C4-2B (cell line): ENCODE measurements around the gene TMEM35A.
A peak's percentile ranks its signal among the peaks of the same experiment; 100 is the strongest.
"Not testable (repeated sequence)": the region's sequence is repeated elsewhere in the genome, so short reads cannot be mapped to it uniquely, and the experiment has no call there.

ENCODE experiments used
- H3K27ac ChIP-seq: fragments of 450-650 bp; 2 replicates; pipeline ENCODE4 v1.5.1; 2017
- ZFX ChIP-seq: fragments of 450-650 bp; IDR thresholded peaks from 2 replicates; pipeline ENCODE4 v1.6.1; 2017
- TF ChIP-seq, protein P1 (sequence below): fragments of 450-650 bp; conservative IDR thresholded peaks from 2 replicates; pipeline ENCODE4 v1.5.1; 2017; ENCODE audit warnings: mild to moderate bottlenecking

TMEM35A gene, protein sequence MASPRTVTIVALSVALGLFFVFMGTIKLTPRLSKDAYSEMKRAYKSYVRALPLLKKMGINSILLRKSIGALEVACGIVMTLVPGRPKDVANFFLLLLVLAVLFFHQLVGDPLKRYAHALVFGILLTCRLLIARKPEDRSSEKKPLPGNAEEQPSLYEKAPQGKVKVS

DNA sequence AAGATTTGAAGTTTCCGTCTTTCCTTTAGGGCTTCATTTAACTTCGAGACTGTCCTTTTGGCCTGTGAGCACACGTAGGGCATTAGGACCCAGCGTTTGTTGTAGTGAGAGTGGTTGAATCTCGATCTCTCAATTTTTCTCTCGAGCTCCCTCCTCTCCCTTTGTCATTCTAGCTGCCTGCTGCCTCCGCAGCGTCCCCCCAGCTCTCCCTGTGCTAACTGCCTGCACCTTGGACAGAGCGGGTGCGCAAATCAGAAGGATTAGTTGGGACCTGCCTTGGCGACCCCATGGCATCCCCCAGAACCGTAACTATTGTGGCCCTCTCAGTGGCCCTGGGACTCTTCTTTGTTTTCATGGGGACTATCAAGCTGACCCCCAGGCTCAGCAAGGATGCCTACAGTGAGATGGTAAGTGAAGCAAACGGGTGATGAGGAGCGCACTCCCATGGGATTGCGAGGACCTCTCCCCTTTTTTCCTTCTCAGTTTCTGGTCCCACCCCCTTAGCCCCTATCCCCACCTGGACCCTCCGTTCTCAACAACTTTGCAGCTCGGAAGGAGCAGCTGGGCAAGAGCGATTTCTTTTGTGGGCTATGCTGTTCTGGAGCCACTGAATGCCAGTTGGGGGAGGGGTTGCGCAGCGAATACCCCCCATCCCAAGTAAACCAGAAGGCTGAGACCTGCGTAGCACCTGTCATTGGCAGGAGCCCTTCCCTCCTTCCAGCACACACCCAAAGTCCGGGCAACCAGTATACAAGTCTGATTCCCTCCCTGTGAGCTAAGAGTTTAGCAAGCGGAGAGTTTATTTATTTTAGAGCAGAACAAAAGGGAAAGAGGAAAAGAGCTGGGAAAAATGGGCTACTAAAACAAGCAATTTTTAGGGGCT, at the start of gene TMEM35A:
TMEM35A (plus strand) TSS at position 164 of the 883 bp plus-strand sequence; CDS start at position 288, 124 bp downstream.
- H3K27ac ChIP-seq, result no peak within 1 kb of the TSS
- TF ChIP-seq ZFX, result no peak
- TF ChIP-seq, protein P1, sequence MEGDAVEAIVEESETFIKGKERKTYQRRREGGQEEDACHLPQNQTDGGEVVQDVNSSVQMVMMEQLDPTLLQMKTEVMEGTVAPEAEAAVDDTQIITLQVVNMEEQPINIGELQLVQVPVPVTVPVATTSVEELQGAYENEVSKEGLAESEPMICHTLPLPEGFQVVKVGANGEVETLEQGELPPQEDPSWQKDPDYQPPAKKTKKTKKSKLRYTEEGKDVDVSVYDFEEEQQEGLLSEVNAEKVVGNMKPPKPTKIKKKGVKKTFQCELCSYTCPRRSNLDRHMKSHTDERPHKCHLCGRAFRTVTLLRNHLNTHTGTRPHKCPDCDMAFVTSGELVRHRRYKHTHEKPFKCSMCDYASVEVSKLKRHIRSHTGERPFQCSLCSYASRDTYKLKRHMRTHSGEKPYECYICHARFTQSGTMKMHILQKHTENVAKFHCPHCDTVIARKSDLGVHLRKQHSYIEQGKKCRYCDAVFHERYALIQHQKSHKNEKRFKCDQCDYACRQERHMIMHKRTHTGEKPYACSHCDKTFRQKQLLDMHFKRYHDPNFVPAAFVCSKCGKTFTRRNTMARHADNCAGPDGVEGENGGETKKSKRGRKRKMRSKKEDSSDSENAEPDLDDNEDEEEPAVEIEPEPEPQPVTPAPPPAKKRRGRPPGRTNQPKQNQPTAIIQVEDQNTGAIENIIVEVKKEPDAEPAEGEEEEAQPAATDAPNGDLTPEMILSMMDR, result no peak

DNA sequence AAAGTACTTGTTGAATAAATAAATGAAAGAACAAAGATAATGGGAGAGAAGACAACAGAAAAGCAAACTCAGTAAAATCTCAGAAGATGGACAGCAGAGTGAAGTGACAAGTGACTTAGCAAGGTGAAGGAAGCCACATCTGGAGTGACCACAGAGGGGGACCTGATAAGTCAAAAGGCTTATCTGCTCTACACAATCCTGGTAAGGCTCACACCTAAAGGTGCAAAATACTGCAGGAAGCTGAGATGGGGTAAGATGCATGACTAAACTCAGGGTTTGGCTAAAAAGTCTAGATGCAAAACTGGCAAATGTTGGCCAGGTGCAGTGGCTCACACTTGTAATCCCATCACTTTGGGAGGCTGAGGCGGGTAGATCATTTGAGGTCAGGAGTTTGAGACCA, 49.0 kb upstream of the TMEM35A start:
- no peak overlapping the region for H3K27ac ChIP-seq
- TF ChIP-seq, protein P1, result no peak
- no peak for TF ChIP-seq ZFX

DNA sequence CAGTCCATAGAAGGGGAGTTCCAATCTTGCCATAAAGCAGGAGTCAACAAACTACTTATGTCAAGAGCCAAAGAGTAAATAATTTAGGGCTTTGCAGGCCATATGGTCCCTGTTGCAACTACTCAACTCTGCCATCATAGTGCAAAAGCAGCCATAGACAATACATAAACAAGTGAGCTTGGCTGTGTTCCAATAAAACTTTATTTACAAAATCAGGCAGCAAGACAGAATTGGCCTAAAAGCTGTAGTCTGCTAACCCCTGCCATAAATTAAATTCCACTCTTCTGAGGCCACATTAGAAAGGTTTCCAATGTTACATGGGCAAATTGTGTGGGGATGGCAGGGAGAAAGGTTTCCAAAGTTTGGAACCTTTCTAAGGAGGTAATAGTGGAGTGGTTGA, 41.4 kb upstream of the TMEM35A start:
- no peak overlapping the region for H3K27ac ChIP-seq
- no peak for TF ChIP-seq ZFX
- TF ChIP-seq, protein P1, result no peak

DNA sequence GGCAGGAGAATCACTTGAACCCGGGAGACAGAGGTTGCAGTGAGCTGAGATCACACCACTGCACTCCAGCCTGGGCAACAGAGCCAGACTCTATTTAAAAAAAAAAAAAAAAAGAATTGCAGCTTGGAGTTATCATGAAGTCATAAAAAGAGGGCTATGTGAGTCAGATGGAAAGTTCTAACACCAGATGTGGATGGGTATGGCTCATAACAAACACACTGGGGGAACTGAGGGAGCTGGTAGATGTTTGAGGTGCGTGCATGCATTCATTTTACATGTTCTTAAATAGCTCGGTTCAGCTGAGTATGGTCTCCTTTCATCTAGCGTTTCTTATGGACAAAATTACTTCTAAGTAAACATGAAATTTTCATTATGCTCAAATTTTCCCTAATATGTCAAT, 38.5 kb upstream of the TMEM35A start:
- H3K27ac ChIP-seq, result no peak overlapping the region
- TF ChIP-seq ZFX, result no peak
- TF ChIP-seq, protein P1, result no peak

DNA sequence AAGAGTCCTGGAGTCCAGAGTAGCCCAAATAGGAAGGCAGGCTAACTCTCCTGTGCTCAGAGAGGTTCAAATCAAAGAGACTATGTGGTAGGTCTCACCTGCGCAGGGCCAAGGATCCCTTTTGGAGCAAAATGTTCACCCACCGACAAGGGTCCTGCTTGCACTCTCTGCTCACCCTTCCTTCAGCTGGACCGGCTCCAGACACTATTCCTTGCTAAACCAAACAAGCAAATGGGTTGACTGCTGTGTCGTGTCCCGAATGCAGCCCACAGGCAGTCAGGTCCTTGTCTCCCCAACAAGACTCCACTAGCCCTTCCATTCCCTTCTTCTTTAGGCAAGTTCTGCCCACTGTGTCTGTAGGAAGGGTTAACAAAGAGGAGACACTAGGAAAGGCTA, 27.5 kb upstream of the TMEM35A start:
- H3K27ac ChIP-seq, result peak overlapping the region; percentile 93
- TF ChIP-seq, protein P1, result no peak
- no peak for TF ChIP-seq ZFX

DNA sequence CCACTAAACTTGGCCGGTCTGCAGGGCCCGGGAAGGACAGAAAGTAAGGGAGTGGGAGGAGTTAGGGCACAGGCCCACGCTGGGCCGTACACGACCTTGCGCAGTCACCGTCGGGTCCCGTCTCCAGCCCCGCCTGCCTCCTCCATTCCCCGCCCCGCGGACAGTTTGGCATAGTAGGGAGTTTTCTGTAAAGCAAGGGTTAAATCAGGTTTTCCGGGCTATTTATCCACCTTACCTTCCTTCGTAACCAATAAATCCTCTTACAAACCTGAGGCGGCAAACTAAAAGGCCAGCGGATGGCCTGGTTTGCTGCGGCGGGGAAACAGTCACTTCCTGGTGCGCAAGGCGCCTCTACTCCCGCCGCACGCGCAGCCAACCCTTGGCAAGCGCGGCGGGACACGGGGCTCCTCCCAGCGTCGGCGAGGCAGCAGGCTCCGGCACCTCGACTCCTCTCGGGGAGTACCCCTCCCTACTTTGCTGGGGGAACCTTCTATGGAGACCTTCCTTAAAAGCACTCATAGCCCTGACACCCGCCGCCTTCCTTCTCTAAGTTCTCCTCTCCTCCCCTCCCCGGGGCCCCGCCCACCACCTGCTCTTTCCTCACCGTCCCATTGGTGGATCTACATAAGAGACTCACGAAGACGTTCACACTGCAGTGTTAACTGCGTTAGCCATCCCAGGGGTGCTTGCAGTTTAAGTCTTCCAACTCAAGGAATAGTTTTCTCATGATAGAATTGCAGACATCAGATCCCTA, 27.0 kb upstream of the TMEM35A start, which contains the start of gene TRMT2B:
TRMT2B (minus strand) TSS at position 563 of the 754 bp plus-strand sequence. CDS start 9,822 bp downstream, outside the sequence.
- peak within 1 kb of the TSS; percentile 93 for H3K27ac ChIP-seq
- no peak for TF ChIP-seq ZFX
- TF ChIP-seq, protein P1, result no peak

DNA sequence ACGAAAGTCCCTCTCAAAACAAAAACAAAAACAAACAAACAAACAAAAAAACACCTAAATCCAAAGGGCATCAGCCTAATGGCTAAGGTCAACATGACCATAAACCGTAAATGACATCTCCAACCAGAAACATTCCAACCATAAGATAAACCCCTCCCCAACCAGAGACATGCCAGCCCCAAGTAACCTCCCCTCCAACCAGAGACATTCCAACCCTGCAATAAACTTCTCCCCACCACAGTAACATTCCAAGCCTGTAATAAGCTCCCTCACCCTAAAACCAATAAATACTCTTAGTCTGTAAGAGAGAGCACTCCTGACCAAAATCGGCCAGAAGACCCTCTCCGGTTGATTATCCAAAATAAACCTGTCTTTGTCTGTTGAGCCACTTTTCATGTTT, 22.1 kb upstream of the TMEM35A start:
- not testable (repeated sequence) for H3K27ac ChIP-seq
